PC-3 (cell line): ENCODE results near the gene PDC. TPM values are rescaled to one million over a fixed set of nuclear protein-coding genes. Genes with fewer than 3 reads are reported as not detected.

Experiments
- ATAC-seq: fragments of 200-7000 bp; cut with Tn5 transposase; 2 replicates; pipeline ENCODE4 v1.9.1; 2020; ENCODE audit warnings: mild to moderate bottlenecking, moderate library complexity
- BruUV-seq: library from RNA; stranded (reverse); fragments of 400-500 nt; replicated peaks from 2 replicates; lab custom pipeline; 2021; lab: Mats Ljungman, UMichigan
- CTCF ChIA-PET: fragments of 300-600 bp; sonication (Branson Sonifier 250); formaldehyde crosslinking; loops from one replicate; lab custom pipeline; 2022; ENCODE audit warnings: antibody characterized with exemption; lab: Charles Lee
- POLR2A ChIA-PET: fragments of 300-600 bp; sonication (Branson Sonifier 250); formaldehyde crosslinking; loops from one replicate; lab custom pipeline; 2022; ENCODE audit warnings: antibody characterized with exemption; ENCODE audit not compliant: unreplicated experiment; lab: Charles Lee
- DNase-seq: peaks from one replicate; pipeline ENCODE4 v3.0.0-alpha.2; 2015
- H2AFZ ChIP-seq: fragments of 300-600 bp; sonication (generic); 2 replicates; pipeline ENCODE4 v1.6.0; 2016; ENCODE audit warnings: antibody characterized with exemption, low read length
- H3F3A ChIP-seq: fragments of 300-600 bp; sonication (generic); one replicate; pipeline ENCODE4 v1.6.0; 2017; ENCODE audit warnings: antibody characterized with exemption, low read length, control low read depth, mild to moderate bottlenecking; ENCODE audit not compliant: unreplicated experiment
- H3K27ac ChIP-seq: fragments of 300-600 bp; sonication (generic); 2 replicates; pipeline ENCODE4 v1.5.1; 2016; ENCODE audit warnings: mild to moderate bottlenecking, low read length
- H3K27me3 ChIP-seq: fragments of 300-600 bp; sonication (generic); 2 replicates; pipeline ENCODE4 v1.6.1; 2016; ENCODE audit warnings: low read length, mixed read lengths
- H3K36me3 ChIP-seq: fragments of 300-600 bp; sonication (generic); 2 replicates; pipeline ENCODE4 v1.6.1; 2016; ENCODE audit warnings: low read depth, mixed run types, low read length, mixed read lengths
- H3K4me1 ChIP-seq: fragments of 300-600 bp; sonication (generic); 2 replicates; pipeline ENCODE4 v1.5.1; 2016; ENCODE audit warnings: low read length; ENCODE audit not compliant: insufficient read depth
- H3K4me2 ChIP-seq: fragments of 300-600 bp; sonication (generic); 2 replicates; pipeline ENCODE4 v1.6.0; 2016; ENCODE audit warnings: low read length
- H3K4me3 ChIP-seq: fragments of 300-600 bp; sonication (generic); 2 replicates; pipeline ENCODE4 v1.5.1; 2016; ENCODE audit warnings: mild to moderate bottlenecking, low read length, mixed read lengths
- H3K79me2 ChIP-seq: fragments of 300-600 bp; sonication (generic); 2 replicates; pipeline ENCODE4 v1.6.1; 2017; ENCODE audit warnings: low read length, mixed read lengths
- H3K9ac ChIP-seq: fragments of 300-600 bp; sonication (generic); 2 replicates; pipeline ENCODE4 v1.6.0; 2016; ENCODE audit warnings: mild to moderate bottlenecking, low read length
- H3K9me2 ChIP-seq: fragments of 300-600 bp; sonication (generic); replicated peaks from 2 replicates; pipeline ENCODE4 v1.6.1; 2016; ENCODE audit warnings: mixed run types, low read length, mixed read lengths
- H3K9me3 ChIP-seq: fragments of 300-600 bp; sonication (generic); 2 replicates; pipeline ENCODE4 v1.6.1; 2016; ENCODE audit warnings: low read length, mixed read lengths
- H4K20me1 ChIP-seq: fragments of 300-600 bp; sonication (generic); 2 replicates; pipeline ENCODE4 v1.6.1; 2016; ENCODE audit warnings: low read length, mixed read lengths
- EZH2 ChIP-seq: fragments of 300-600 bp; sonication (generic); IDR thresholded peaks from one replicate; pipeline ENCODE4 v1.6.1; 2017; ENCODE audit warnings: antibody characterized with exemption, mild to moderate bottlenecking, low read length; ENCODE audit not compliant: unreplicated experiment
- EZH2phosphoT487 ChIP-seq: fragments of 300-600 bp; sonication (generic); IDR thresholded peaks from 2 replicates; pipeline ENCODE4 v1.6.1; 2018; ENCODE audit warnings: mild to moderate bottlenecking, antibody characterized with exemption, low read length, borderline replicate concordance
- intact Hi-C: fragments of 100-400 bp; cut with micrococcal nuclease; formaldehyde crosslinking; loops from 2 replicates; pipeline ENCODE4 v1.9.0; 2023
- total RNA-seq: library from RNA; depleted of rRNA; stranded (reverse); fragments of >200 nt; gene quantifications from 2 replicates; pipeline ENCODE4 v1.2.3, GENCODE V29; 2014
- TF ChIP-seq, protein P1 (sequence below): fragments of 300-600 bp; sonication (generic); conservative IDR thresholded peaks from 2 replicates; pipeline ENCODE4 v1.5.1; 2017; ENCODE audit warnings: antibody characterized with exemption, low read depth, mild to moderate bottlenecking, low read length

PDC gene
- total RNA-seq, 1 experiment from 2014 or later = not detected

DNA sequence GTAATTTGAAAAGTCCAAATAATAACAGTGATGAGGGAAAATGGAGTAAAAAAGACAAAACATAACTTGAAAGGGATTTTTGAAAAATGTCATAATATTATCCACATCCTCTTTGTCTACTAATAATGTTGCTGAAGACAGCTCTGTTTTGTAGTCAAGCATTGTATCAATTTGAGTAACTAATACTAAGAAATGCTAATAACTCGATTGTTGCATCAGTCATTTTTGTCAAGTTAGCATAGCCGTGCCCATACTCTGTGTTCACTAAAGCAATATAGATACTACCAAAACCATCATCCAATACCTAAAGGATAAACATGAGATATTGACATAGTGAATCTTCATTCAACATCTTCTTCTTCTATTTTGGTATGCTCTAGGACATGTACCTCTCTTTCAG is 17.3 kb downstream of the PDC start:
- TF ChIP-seq EZH2 = no peak
- TF ChIP-seq EZH2phosphoT487 = no peak
- TF ChIP-seq, protein P1, sequence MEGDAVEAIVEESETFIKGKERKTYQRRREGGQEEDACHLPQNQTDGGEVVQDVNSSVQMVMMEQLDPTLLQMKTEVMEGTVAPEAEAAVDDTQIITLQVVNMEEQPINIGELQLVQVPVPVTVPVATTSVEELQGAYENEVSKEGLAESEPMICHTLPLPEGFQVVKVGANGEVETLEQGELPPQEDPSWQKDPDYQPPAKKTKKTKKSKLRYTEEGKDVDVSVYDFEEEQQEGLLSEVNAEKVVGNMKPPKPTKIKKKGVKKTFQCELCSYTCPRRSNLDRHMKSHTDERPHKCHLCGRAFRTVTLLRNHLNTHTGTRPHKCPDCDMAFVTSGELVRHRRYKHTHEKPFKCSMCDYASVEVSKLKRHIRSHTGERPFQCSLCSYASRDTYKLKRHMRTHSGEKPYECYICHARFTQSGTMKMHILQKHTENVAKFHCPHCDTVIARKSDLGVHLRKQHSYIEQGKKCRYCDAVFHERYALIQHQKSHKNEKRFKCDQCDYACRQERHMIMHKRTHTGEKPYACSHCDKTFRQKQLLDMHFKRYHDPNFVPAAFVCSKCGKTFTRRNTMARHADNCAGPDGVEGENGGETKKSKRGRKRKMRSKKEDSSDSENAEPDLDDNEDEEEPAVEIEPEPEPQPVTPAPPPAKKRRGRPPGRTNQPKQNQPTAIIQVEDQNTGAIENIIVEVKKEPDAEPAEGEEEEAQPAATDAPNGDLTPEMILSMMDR = no peak
- Histone ChIP-seq H4K20me1 (no peaks in the 10 kb centered on the region), H3K27ac (no peak overlapping the region), H3K4me2 (no peak overlapping the region), H3F3A (no peaks in the 10 kb centered on the region), H3K9ac (no peak overlapping the region), H2AFZ (no peak overlapping the region), H3K4me3 (no peak overlapping the region), H3K27me3 (no peaks in the 10 kb centered on the region), H3K4me1 (peaks cover 17% of the 10 kb centered on the region; the same call in 1 of the 2 replicates), H3K79me2 (no peaks in the 10 kb centered on the region), H3K9me2 (no peaks in the 10 kb centered on the region), H3K36me3 (no peaks in the 10 kb centered on the region), H3K9me3 (no peaks in the 10 kb centered on the region)
- ChIA-PET POLR2A (no interaction called here), CTCF (no interaction called here)
- DNase-seq (no peak), ATAC-seq (no peak)
- intact Hi-C loops = no loop called here
- BruUV-seq = no TSS peak

DNA sequence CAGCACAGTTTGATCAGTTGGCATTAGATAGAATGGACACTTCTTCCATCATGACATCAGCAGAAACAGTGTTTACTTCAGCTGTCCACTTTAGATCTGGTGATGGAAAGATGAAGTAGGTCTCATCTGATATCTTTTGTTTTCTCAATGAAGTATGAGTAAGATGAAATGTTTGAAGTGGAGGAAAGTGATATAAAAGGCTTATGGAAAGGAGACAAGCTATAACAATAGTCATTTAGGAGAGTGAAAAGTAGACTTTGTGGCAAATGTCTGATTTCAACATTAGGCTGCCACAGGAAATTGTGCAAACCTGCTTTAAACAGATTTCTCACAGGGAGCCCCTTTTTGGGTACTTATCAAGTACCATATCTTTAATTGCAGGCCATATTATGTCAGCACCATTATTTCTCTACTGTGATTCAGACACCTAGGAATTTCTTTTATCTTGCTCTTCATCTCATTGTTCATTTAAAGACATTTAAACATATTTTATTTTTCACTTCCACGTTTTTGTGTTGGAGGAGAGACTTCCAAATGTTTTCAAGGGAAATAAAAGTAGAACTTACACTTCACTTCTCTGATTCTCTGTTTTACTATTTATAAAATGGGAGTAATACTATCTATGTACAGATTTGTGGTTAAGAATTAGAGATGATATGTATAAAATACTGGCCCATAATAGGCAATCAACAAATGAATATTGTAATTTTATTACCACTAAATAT is 18.1 kb downstream of the PDC start:
- no peaks in the 10 kb centered on the region for H3K9me3 ChIP-seq
- no peaks in the 10 kb centered on the region for H3K79me2 ChIP-seq
- H3K4me1 ChIP-seq = peaks cover 17% of the 10 kb centered on the region; the same call in 1 of the 2 replicates
- H3K9me2 ChIP-seq = no peaks in the 10 kb centered on the region
- H3K27ac ChIP-seq = no peak overlapping the region
- H3K36me3 ChIP-seq = no peaks in the 10 kb centered on the region
- no peak overlapping the region for H3K9ac ChIP-seq
- BruUV-seq = no TSS peak
- H2AFZ ChIP-seq = no peak overlapping the region
- peak; percentile 23 for DNase-seq
- H3K27me3 ChIP-seq = no peaks in the 10 kb centered on the region
- no peaks in the 10 kb centered on the region for H4K20me1 ChIP-seq
- ChIA-PET CTCF (no interaction called here), POLR2A (no interaction called here)
- H3K4me2 ChIP-seq = no peak overlapping the region
- intact Hi-C loops = no loop called here
- TF ChIP-seq, protein P1 = no peak
- H3K4me3 ChIP-seq = no peak overlapping the region
- no peaks in the 10 kb centered on the region for H3F3A ChIP-seq
- ATAC-seq = no peak

DNA sequence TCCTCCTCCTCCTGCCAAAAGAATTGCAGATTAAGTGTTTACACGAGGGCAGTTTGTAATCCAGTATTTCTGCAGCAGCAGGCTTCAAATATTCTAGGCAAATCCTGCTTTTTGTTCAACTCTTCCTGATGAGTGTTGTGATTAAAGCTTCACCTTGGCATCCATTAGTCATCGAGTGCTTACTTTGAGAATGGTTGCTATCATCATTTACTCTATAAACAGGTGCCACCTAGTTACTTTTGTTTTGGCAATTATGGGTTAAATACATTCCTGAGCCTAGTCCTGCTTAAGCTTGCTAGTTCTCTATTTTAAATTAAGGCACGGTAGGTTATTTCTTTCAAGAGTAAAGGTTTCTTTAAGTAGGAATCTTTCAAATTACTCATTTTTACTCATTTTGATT is 20.3 kb downstream of the PDC start:
- Histone ChIP-seq H3K4me3 (no peak overlapping the region), H3K4me2 (no peak overlapping the region), H3F3A (no peaks in the 10 kb centered on the region), H3K79me2 (no peaks in the 10 kb centered on the region), H3K9ac (no peak overlapping the region), H3K36me3 (no peaks in the 10 kb centered on the region), H4K20me1 (no peaks in the 10 kb centered on the region), H3K9me2 (no peaks in the 10 kb centered on the region), H3K27ac (no peak overlapping the region), H2AFZ (no peak overlapping the region), H3K27me3 (no peaks in the 10 kb centered on the region), H3K4me1 (peaks cover 17% of the 10 kb centered on the region; the same call in 1 of the 2 replicates), H3K9me3 (no peaks in the 10 kb centered on the region)
- intact Hi-C loops = no loop called here
- TF ChIP-seq EZH2phosphoT487 (no peak), EZH2 (no peak)
- TF ChIP-seq, protein P1 = no peak
- ATAC-seq = peak; percentile 55
- DNase-seq = peak; percentile 51
- BruUV-seq = no TSS peak
- ChIA-PET CTCF (interaction anchor here (0.7 kb wide), 1 partner anchor 66 kb away, joined by 3 read pairs; the partner anchor contains the start of gene TPR), POLR2A (interaction anchor here (0.6 kb wide), 1 partner anchor 339 kb away, joined by 5 read pairs; no protein-coding TSS in a partner anchor)
